HepG2 (cell line): ENCODE data around the gene SCN8A. TPM values are rescaled to one million over a fixed set of nuclear protein-coding genes. Genes with fewer than 3 reads are reported as not detected.
A peak's percentile ranks its signal among the peaks of the same experiment; 100 is the strongest.

Source experiments
- ATAC-seq: fragments of 200-7000 bp; cut with Tn5 transposase; 3 replicates; pipeline ENCODE4 v1.9.1; 2020; ENCODE audit warnings: mild to moderate bottlenecking, moderate library complexity
- BruUV-seq: library from RNA; stranded (reverse); fragments of 400-500 nt; replicated peaks from 2 replicates; lab custom pipeline; 2021; lab: Mats Ljungman, UMichigan
- CTCF ChIA-PET: fragments of 300-600 bp; formaldehyde crosslinking; extraction: SDS; loops from one replicate; lab custom pipeline; 2021; ENCODE audit warnings: low total read pairs, inconsistent platforms, low intra/inter-chr PET ratio; lab: Yijun Ruan, JAX
- POLR2A ChIA-PET: fragments of 350-600 bp; sonication (Branson Sonifier 250); formaldehyde crosslinking; loops from one replicate; lab custom pipeline; 2020; ENCODE audit warnings: antibody characterized with exemption, inconsistent platforms; lab: Yijun Ruan, JAX
- DNase-seq: peaks from one replicate; pipeline ENCODE4 v3.0.0-alpha.2; 2015; ENCODE audit warnings: low spot score
- FAIRE-seq: peaks from 3 replicates; lab custom pipeline; 2011; peaks lifted over from hg19 to GRCh38; lab: Jason Lieb, UNC
- H2AFZ ChIP-seq: one replicate; pipeline ENCODE4 v1.6.1; 2011; ENCODE audit warnings: low read length, inconsistent platforms
- H3K27ac ChIP-seq: fragments of 300-600 bp; 3 replicates; pipeline ENCODE4 v1.8.0; 2011; ENCODE audit warnings: mixed run types, mild to moderate bottlenecking, mixed read lengths, low read length, inconsistent platforms; ENCODE audit not compliant: insufficient read depth; ENCODE audit errors: extremely low read length
- H3K27me3 ChIP-seq, 2 experiments: fragments of 200-600 bp in 1 of 2; 2 replicates in 1 of 2; 3 replicates in 1 of 2; pipeline versions ENCODE4 v1.6.0 to v1.8.0; 2011; ENCODE audit warnings: low read length in 2 of 2, mild to moderate bottlenecking in 2 of 2, moderate library complexity in 2 of 2, inconsistent platforms in 1 of 2; ENCODE audit not compliant: insufficient read depth in 2 of 2, control insufficient read depth in 1 of 2
- H3K36me3 ChIP-seq, 2 experiments: fragments of 200-600 bp in 1 of 2; replicated peaks in 1 of 2; 2 replicates in 1 of 2; 3 replicates in 1 of 2; pipeline versions ENCODE4 v1.5.1 to v1.8.0; 2011; ENCODE audit warnings: low read length in 2 of 2, inconsistent platforms in 1 of 2; ENCODE audit not compliant: insufficient read depth in 2 of 2, control insufficient read depth in 1 of 2
- H3K4me1 ChIP-seq: 2 replicates; pipeline ENCODE4 v1.5.1; 2012; ENCODE audit warnings: low read length, inconsistent platforms; ENCODE audit not compliant: insufficient read depth
- H3K4me2 ChIP-seq: 2 replicates; pipeline ENCODE4 v1.6.0; 2011; ENCODE audit warnings: low read depth, low read length, inconsistent platforms
- H3K4me3 ChIP-seq, 3 experiments: fragments of 200-600 bp in 1 of 3; sonication (generic), shearing (Covaris generic) in 1 of 3; replicated peaks in 1 of 3; 2 replicates each; pipeline ENCODE4 v1.5.1; 2011 to 2016; ENCODE audit warnings: low read length in 3 of 3, inconsistent platforms in 2 of 3, low read depth in 2 of 3, mild to moderate bottlenecking in 2 of 3, control low read depth in 1 of 3, mixed read lengths in 1 of 3; ENCODE audit not compliant: insufficient read depth in 1 of 3
- H3K79me2 ChIP-seq: one replicate; pipeline ENCODE4 v1.6.1; 2011; ENCODE audit warnings: low read length, inconsistent platforms; ENCODE audit not compliant: insufficient read depth
- H3K9ac ChIP-seq: 2 replicates; pipeline ENCODE4 v1.6.0; 2011; ENCODE audit warnings: mild to moderate bottlenecking, low read depth, low read length, inconsistent platforms; ENCODE audit not compliant: insufficient read depth
- H3K9me3 ChIP-seq: 2 replicates; pipeline ENCODE4 v1.5.1; 2012; ENCODE audit warnings: mild to moderate bottlenecking, low read length
- H4K20me1 ChIP-seq: 2 replicates; pipeline ENCODE4 v1.6.0; 2011; ENCODE audit warnings: inconsistent platforms, mild to moderate bottlenecking, low read length, moderate library complexity; ENCODE audit not compliant: insufficient read depth
- HDAC1 ChIP-seq: sonication (generic); formaldehyde crosslinking; IDR thresholded peaks from 2 replicates; pipeline ENCODE4 v1.5.1; 2020; ENCODE audit warnings: mild to moderate bottlenecking, missing genetic modification reagents
- RBFOX2 ChIP-seq: fragments of 200-400 bp; formaldehyde crosslinking; IDR thresholded peaks from 2 replicates; pipeline ENCODE4 v1.6.1; 2017; ENCODE audit warnings: low read depth, mild to moderate bottlenecking, low read length
- SIN3A ChIP-seq: IDR thresholded peaks from 2 replicates; pipeline ENCODE4 v1.6.1; 2011; ENCODE audit warnings: low read depth, mild to moderate bottlenecking, control low read depth, low read length, borderline replicate concordance
- WIZ ChIP-seq: sonication (generic); formaldehyde crosslinking; IDR thresholded peaks from 2 replicates; pipeline ENCODE4 v1.5.1; 2020; ENCODE audit warnings: mild to moderate bottlenecking, missing genetic modification reagents
- ZNF20 ChIP-seq: sonication (generic); formaldehyde crosslinking; IDR thresholded peaks from 2 replicates; pipeline ENCODE4 v1.4.0; 2020; ENCODE audit warnings: mild to moderate bottlenecking, moderate library complexity, missing genetic modification reagents
- WGBS: methylation state at CpG from one replicate; pipeline ENCODE4 v1.1.6; 2017; ENCODE audit warnings: low lambda C conversion rate; 5-methylcytosine and 5-hydroxymethylcytosine counted together
- in situ Hi-C: cut with HindIII; loops from 2 replicates; pipeline ENCODE4 v1.10.0; 2017; ENCODE audit warnings: low pct_unique_long_range_greater_than_20kb; ENCODE audit not compliant: extremely low pct_ligation_motif_present
- intact Hi-C: fragments of 100-400 bp; cut with micrococcal nuclease; formaldehyde crosslinking; loops from one replicate; pipeline ENCODE4 v1.10.0; 2022; ENCODE audit not compliant: unreplicated experiment
- polyA plus RNA-seq, 8 experiments: library from polyadenylated mRNA; depleted of rRNA in 3 of 8; stranded (reverse) in 7 of 8; unstranded in 1 of 8; fragments of >200 nt; fragmentation: Illumina TruSeq in 4 of 8; extraction: Trizol in 4 of 8; gene quantifications; 2 replicates each; pipeline versions ENCODE4 v1.2.1 to v1.2.3, GENCODE V29; 2011 to 2016; ENCODE audit warnings: low read depth in 4 of 8, missing spikeins in 1 of 8, mixed read lengths in 1 of 8; ENCODE audit not compliant: insufficient read depth in 1 of 8
- total RNA-seq, 5 experiments: library from RNA; depleted of rRNA; stranded (reverse); fragments of >200 nt; fragmentation: Illumina TruSeq; extraction: Trizol; gene quantifications; 2 replicates each; pipeline ENCODE4 v1.2.3, GENCODE V29; 2016; ENCODE audit warnings: low read depth in 1 of 5
- TF ChIP-seq, protein P1 (sequence below): sonication (generic); formaldehyde crosslinking; IDR thresholded peaks from 2 replicates; pipeline ENCODE4 v1.8.0; 2022; ENCODE audit warnings: mild to moderate bottlenecking, missing genetic modification reagents, borderline replicate concordance
- TF ChIP-seq, protein P2 (sequence below): sonication (generic); formaldehyde crosslinking; IDR thresholded peaks from 2 replicates; pipeline ENCODE4 v1.4.0; 2020; ENCODE audit warnings: missing genetic modification reagents
- TF ChIP-seq, protein P3 (sequence below): sonication (generic); formaldehyde crosslinking; IDR thresholded peaks from 2 replicates; pipeline ENCODE4 v1.9.0; 2021; ENCODE audit warnings: missing genetic modification reagents, borderline replicate concordance
- TF ChIP-seq, protein P4 (sequence below): sonication (generic); formaldehyde crosslinking; conservative IDR thresholded peaks from 2 replicates; pipeline ENCODE4 v1.4.0; 2020; ENCODE audit warnings: missing genetic modification reagents
- TF ChIP-seq, protein P5 (sequence below): sonication (generic); formaldehyde crosslinking; IDR thresholded peaks from 2 replicates; pipeline ENCODE4 v1.5.1; 2020; ENCODE audit warnings: mild to moderate bottlenecking, missing genetic modification reagents

SCN8A gene
- total and polyA plus RNA-seq, 2 of the 13 experiments (the other 11 are each of a cell fraction or from before 2014, with no cell fraction given): 0.57 to 1.4 TPM

DNA sequence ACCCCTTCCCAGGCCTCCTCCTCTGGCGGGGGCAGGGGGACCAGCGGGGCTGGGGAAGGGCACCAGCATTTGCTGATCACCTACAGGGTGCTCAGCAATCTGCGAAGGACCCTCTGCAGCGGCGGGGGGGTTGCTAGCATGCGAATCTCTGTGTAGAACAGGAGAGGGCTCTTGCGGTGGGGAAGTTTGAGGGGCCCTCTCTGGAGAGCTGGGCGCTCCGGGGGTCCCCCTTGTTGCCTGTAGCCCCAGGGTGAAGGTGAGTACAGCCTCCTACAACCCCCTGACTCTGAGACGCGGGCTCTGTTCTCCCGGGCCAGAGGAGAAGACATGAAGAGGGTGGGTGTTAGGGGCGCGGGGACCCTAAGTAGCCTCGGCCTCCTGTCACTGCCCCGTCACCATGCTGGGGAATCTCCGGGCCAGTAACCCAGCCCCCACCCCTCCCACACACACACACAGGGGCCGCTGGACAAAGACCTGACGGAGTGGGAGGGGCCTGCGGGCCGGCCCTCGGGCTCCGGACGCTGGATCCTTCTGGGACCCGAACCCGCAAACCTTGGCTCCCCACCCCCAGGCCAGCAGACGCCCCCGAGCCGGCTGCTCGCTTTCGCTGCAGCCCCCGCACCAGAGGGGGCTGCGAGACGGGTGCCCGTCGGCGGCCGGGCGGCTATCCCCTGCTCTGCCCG, 256.8 kb downstream of the SCN8A start:
- Histone ChIP-seq H3K27me3 (peaks cover 0 to 9% of the 10 kb centered on the region in 2 experiments; a peak in 1 of 5 replicates), H3K79me2 (no peaks in the 10 kb centered on the region), H3K27ac (no peak overlapping the region), H3K9me3 (no peaks in the 10 kb centered on the region), H3K4me3 (peak overlapping the region; percentile 71 to 82 (median 72)), H4K20me1 (no peaks in the 10 kb centered on the region), H3K9ac (peak overlapping the region; percentile 54; the same call in 1 of the 2 replicates), H3K4me2 (peak overlapping the region; percentile 91), H2AFZ (no peak overlapping the region), H3K36me3 (no peaks in the 10 kb centered on the region), H3K4me1 (peaks cover 31% of the 10 kb centered on the region)
- peak; percentile 10 for ATAC-seq
- CTCF ChIA-PET: no interaction called here
- in situ Hi-C loops: no loop called here
- DNase-seq: no peak
- POLR2A ChIA-PET: interaction anchor here (1.4 to 1.8 kb wide), 2 partner anchors 24 to 33 kb away, joined by 3 to 4 read pairs; a partner anchor contains a TSS
- intact Hi-C loops: loop anchor here (1.0 kb wide), 1 partner anchor 25 kb away; no protein-coding TSS in a partner anchor
- 0% methylated on average over 5 of the region's 40 CpGs for WGBS
- FAIRE-seq: no peak
- BruUV-seq: no TSS peak
- TF ChIP-seq ZNF20 (CRISPR knock-in tag) (no peak), RBFOX2 (peak; percentile 51; the same call in 1 of the 2 replicates), WIZ (CRISPR knock-in tag) (no peak), HDAC1 (CRISPR knock-in tag) (peak; percentile 19; the same call in 1 of the 2 replicates), SIN3A (peak; percentile 38; the same call in 1 of the 2 replicates)
- TF ChIP-seq, protein P1, sequence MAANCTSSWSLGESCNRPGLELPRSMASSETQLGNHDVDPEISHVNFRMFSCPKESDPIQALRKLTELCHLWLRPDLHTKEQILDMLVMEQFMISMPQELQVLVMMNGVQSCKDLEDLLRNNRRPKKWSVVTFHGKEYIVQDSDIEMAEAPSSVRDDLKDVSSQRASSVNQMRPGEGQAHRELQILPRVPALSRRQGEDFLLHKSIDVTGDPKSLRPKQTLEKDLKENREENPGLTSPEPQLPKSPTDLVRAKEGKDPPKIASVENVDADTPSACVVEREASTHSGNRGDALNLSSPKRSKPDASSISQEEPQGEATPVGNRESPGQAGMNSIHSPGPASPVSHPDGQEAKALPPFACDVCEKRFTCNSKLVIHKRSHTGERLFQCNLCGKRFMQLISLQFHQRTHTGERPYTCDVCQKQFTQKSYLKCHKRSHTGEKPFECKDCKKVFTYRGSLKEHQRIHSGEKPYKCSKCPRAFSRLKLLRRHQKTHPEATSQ (CRISPR knock-in tag): no peak
- TF ChIP-seq, protein P2, sequence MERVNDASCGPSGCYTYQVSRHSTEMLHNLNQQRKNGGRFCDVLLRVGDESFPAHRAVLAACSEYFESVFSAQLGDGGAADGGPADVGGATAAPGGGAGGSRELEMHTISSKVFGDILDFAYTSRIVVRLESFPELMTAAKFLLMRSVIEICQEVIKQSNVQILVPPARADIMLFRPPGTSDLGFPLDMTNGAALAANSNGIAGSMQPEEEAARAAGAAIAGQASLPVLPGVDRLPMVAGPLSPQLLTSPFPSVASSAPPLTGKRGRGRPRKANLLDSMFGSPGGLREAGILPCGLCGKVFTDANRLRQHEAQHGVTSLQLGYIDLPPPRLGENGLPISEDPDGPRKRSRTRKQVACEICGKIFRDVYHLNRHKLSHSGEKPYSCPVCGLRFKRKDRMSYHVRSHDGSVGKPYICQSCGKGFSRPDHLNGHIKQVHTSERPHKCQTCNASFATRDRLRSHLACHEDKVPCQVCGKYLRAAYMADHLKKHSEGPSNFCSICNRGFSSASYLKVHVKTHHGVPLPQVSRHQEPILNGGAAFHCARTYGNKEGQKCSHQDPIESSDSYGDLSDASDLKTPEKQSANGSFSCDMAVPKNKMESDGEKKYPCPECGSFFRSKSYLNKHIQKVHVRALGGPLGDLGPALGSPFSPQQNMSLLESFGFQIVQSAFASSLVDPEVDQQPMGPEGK (CRISPR knock-in tag): peak; percentile 67
- TF ChIP-seq, protein P3, sequence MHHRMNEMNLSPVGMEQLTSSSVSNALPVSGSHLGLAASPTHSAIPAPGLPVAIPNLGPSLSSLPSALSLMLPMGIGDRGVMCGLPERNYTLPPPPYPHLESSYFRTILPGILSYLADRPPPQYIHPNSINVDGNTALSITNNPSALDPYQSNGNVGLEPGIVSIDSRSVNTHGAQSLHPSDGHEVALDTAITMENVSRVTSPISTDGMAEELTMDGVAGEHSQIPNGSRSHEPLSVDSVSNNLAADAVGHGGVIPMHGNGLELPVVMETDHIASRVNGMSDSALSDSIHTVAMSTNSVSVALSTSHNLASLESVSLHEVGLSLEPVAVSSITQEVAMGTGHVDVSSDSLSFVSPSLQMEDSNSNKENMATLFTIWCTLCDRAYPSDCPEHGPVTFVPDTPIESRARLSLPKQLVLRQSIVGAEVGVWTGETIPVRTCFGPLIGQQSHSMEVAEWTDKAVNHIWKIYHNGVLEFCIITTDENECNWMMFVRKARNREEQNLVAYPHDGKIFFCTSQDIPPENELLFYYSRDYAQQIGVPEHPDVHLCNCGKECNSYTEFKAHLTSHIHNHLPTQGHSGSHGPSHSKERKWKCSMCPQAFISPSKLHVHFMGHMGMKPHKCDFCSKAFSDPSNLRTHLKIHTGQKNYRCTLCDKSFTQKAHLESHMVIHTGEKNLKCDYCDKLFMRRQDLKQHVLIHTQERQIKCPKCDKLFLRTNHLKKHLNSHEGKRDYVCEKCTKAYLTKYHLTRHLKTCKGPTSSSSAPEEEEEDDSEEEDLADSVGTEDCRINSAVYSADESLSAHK (CRISPR knock-in tag): no peak
- TF ChIP-seq, protein P4, sequence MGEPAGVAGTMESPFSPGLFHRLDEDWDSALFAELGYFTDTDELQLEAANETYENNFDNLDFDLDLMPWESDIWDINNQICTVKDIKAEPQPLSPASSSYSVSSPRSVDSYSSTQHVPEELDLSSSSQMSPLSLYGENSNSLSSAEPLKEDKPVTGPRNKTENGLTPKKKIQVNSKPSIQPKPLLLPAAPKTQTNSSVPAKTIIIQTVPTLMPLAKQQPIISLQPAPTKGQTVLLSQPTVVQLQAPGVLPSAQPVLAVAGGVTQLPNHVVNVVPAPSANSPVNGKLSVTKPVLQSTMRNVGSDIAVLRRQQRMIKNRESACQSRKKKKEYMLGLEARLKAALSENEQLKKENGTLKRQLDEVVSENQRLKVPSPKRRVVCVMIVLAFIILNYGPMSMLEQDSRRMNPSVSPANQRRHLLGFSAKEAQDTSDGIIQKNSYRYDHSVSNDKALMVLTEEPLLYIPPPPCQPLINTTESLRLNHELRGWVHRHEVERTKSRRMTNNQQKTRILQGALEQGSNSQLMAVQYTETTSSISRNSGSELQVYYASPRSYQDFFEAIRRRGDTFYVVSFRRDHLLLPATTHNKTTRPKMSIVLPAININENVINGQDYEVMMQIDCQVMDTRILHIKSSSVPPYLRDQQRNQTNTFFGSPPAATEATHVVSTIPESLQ (CRISPR knock-in tag): no peak
- TF ChIP-seq, protein P5, sequence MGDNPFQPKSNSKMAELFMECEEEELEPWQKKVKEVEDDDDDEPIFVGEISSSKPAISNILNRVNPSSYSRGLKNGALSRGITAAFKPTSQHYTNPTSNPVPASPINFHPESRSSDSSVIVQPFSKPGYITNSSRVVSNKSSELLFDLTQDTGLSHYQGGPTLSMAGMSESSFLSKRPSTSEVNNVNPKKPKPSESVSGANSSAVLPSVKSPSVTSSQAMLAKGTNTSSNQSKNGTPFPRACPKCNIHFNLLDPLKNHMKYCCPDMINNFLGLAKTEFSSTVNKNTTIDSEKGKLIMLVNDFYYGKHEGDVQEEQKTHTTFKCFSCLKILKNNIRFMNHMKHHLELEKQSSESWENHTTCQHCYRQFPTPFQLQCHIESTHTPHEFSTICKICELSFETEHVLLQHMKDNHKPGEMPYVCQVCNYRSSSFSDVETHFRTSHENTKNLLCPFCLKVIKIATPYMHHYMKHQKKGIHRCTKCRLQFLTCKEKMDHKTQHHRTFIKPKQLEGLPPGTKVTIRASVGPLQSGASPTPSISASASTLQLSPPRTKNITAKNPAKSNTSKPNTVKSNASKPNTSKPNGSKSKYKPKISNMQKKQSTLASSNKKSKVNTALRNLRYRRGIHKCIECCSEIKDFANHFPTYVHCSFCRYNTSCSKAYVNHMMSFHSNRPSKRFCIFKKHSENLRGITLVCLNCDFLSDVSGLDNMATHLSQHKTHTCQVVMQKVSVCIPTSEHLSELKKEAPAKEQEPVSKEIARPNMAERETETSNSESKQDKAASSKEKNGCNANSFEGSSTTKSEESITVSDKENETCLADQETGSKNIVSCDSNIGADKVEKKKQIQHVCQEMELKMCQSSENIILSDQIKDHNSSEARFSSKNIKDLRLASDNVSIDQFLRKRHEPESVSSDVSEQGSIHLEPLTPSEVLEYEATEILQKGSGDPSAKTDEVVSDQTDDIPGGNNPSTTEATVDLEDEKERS: no peak
